Nephron progenitor cell (in vitro differentiated cells): Measurements from ENCODE around the gene NR5A1.

Experiments used
- DNase-seq: peaks from one replicate; pipeline ENCODE4 v3.0.0; 2021
- H3K27ac Mint-ChIP-seq: 2 replicates; pipeline ENCODE4 v1.8.0; 2021; ENCODE audit warnings: mild to moderate bottlenecking, moderate library complexity, mixed read lengths
- H3K27me3 Mint-ChIP-seq: 2 replicates; pipeline ENCODE4 v1.8.0; 2021; ENCODE audit warnings: mild to moderate bottlenecking, low read depth, mixed read lengths; ENCODE audit not compliant: poor library complexity
- H3K36me3 Mint-ChIP-seq: 2 replicates; pipeline ENCODE4 v1.8.0; 2021; ENCODE audit warnings: low read depth, mixed read lengths
- H3K4me1 Mint-ChIP-seq: 2 replicates; pipeline ENCODE4 v1.8.0; 2021; ENCODE audit warnings: mixed read lengths
- H3K4me3 Mint-ChIP-seq: 2 replicates; pipeline ENCODE4 v1.8.0; 2021; ENCODE audit warnings: mild to moderate bottlenecking, moderate library complexity, mixed read lengths
- H3K9me3 Mint-ChIP-seq: 2 replicates; pipeline ENCODE4 v1.8.0; 2021; ENCODE audit warnings: mild to moderate bottlenecking, moderate library complexity, mixed read lengths
- TF ChIP-seq, protein P1 (sequence below): fragments of 200-600 bp; sonication (generic); IDR thresholded peaks from 2 replicates; pipeline ENCODE4 v1.5.0; 2021; ENCODE audit warnings: antibody characterized with exemption

NR5A1 gene

DNA sequence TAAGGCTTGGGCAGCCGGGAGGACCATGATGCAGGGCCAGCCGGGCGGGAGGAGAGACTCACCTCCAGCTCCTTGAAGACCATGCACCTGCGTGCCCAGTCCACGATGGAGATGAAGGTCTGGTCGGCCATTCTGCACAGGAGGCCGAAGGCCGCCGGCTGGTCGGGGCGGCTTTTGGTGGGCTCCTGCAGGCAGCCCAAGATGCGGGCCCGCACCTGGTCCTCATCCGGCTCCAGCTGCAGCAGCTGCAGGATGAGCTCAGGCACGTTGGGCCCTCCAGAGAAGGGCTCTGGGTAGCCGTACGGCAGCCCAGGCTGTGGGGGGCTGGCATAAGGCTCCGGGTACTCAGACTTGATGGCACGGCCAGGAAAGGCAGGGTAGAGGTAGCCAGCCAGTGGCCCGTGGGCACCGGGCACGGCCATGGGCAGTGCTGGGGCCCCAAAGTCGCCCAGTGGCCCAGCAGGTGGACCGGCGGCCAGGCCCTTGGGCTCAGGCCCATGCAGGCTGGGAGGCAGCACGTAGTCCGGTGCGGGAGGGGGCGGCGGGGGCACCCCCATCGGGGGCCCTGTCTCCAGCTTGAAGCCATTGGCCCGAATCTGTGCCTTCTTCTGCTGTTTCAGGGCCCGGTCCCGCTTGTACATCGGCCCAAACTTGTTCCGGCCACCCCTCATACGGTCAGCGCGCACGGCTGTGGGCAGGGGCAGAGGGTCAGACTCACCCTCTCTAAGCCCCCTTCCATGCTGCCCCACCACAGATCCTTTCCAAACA, 7.0 kb downstream of the NR5A1 start:
- no peak overlapping the region for H3K4me3 Mint-ChIP-seq
- H3K9me3 Mint-ChIP-seq, result no peaks in the 10 kb centered on the region
- TF ChIP-seq, protein P1, sequence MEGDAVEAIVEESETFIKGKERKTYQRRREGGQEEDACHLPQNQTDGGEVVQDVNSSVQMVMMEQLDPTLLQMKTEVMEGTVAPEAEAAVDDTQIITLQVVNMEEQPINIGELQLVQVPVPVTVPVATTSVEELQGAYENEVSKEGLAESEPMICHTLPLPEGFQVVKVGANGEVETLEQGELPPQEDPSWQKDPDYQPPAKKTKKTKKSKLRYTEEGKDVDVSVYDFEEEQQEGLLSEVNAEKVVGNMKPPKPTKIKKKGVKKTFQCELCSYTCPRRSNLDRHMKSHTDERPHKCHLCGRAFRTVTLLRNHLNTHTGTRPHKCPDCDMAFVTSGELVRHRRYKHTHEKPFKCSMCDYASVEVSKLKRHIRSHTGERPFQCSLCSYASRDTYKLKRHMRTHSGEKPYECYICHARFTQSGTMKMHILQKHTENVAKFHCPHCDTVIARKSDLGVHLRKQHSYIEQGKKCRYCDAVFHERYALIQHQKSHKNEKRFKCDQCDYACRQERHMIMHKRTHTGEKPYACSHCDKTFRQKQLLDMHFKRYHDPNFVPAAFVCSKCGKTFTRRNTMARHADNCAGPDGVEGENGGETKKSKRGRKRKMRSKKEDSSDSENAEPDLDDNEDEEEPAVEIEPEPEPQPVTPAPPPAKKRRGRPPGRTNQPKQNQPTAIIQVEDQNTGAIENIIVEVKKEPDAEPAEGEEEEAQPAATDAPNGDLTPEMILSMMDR, result no peak
- peaks cover 88% of the 10 kb centered on the region for H3K27me3 Mint-ChIP-seq
- no peak for DNase-seq
- H3K4me1 Mint-ChIP-seq, result peaks cover 39% of the 10 kb centered on the region
- H3K27ac Mint-ChIP-seq, result no peak overlapping the region
- H3K36me3 Mint-ChIP-seq, result no peaks in the 10 kb centered on the region

DNA sequence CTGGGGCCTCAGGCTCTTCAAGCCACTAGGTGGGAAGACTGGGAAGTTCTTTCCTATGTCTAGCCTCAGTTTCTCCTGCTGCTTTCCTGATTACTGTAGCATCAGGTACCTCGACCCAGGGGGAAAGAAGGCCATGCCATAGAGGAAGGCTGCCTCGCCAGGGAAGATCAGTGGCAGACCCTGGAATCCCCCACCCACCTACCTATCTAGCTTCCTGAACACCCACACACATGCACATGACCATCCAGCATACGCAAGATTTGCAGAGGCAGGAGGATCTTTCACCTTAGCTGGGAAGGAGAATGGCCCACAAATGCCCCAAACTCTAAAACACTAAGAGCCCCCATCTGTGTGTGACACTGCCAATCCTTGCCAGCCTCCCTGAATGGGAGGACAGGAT, 8.0 kb downstream of the NR5A1 start:
- Mint-ChIP-seq H3K4me1 (peaks cover 46% of the 10 kb centered on the region), H3K27me3 (peaks cover 95% of the 10 kb centered on the region), H3K36me3 (no peaks in the 10 kb centered on the region), H3K4me3 (no peak overlapping the region), H3K9me3 (no peaks in the 10 kb centered on the region), H3K27ac (no peak overlapping the region)
- TF ChIP-seq, protein P1, result no peak
- DNase-seq, result no peak

DNA sequence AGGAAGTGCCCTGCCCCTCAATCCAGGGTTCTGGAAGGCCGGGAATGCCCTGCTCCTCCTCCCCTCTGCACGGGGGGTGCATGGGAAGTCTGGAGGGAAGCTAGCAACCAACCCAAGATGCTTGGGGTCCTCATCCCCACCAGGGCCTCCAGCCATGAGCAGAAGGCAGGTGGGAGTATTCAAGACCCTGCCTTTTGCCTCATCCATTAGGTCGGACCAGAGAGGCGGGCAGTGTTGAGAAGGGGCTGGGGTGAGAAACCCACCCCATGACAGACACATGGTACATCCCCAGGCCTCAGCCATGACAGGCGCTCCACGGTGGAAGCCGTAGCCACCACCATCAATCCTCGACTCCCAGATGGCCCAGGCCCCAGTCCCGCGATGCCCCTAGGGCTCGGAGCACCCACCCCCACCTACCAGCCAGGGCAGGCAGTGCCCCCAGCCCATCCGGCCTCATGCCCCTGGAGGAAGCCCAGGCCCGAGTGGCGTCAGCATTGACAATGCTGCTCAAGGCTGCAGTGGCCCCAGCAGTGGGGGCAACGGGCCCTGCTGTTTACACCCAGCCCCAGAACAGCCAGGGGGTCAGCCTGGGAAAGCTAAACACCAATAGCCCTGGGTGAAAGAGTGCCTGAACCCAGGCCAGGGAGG, 8.6 kb downstream of the NR5A1 start:
- Mint-ChIP-seq H3K9me3 (no peaks in the 10 kb centered on the region), H3K27ac (no peak overlapping the region), H3K27me3 (peaks cover 95% of the 10 kb centered on the region), H3K4me1 (peaks cover 45% of the 10 kb centered on the region), H3K4me3 (no peak overlapping the region), H3K36me3 (no peaks in the 10 kb centered on the region)
- no peak for DNase-seq
- TF ChIP-seq, protein P1, result no peak

DNA sequence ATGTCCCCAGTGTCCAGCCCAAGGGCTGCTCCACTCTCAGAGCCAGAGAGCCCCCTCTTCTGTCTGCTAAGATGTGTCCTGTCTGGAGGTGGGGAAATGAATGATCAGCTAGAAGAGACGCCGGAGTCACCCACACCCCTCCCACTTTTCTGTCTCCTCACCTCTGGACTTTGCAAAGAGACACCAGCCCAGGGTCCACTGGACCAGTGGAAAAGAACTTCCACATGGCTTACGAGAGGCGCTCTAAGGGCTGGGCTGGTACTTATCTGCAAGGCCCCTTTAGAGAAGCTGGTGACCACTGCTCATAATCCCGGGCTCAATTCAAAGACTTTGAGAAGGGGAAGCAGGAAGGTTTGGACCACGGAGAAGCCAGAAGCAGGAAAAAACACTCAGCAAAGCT, 9.2 kb downstream of the NR5A1 start:
- Mint-ChIP-seq H3K27me3 (peaks cover 95% of the 10 kb centered on the region), H3K4me1 (peaks cover 45% of the 10 kb centered on the region), H3K27ac (no peak overlapping the region), H3K9me3 (no peaks in the 10 kb centered on the region), H3K36me3 (no peaks in the 10 kb centered on the region), H3K4me3 (no peak overlapping the region)
- TF ChIP-seq, protein P1, result no peak
- DNase-seq, result no peak

DNA sequence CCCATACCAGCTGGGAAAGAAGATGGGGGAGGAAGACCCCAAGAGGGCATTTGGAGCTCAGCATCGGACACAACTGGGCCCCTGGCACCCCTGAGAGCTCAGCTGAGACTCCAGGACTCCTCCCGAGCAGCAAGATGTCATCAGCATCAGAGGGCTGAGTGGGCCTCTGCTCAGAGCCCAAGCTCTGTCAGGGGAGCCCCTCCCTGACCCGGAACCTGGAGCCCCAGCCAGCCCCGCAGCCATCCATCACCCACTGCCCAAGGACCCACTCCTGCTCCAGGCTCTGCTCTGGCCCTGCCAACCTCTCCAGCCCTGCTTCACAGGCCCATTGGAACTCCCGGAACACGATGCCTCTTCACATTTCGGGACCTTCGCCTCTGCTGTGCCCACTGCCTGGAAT, 9.8 kb downstream of the NR5A1 start:
- no peaks in the 10 kb centered on the region for H3K9me3 Mint-ChIP-seq
- TF ChIP-seq, protein P1, result no peak
- peaks cover 45% of the 10 kb centered on the region for H3K4me1 Mint-ChIP-seq
- H3K4me3 Mint-ChIP-seq, result no peak overlapping the region
- no peaks in the 10 kb centered on the region for H3K36me3 Mint-ChIP-seq
- H3K27me3 Mint-ChIP-seq, result peaks cover 92% of the 10 kb centered on the region
- no peak overlapping the region for H3K27ac Mint-ChIP-seq
- no peak for DNase-seq
